Right hindlimb (tissue), 1 donor: ENCODE results near the gene PITX1.
"Not testable (repeated sequence)": the region's sequence is repeated elsewhere in the genome, so short reads cannot be mapped to it uniquely, and the experiment has no call there.

ENCODE experiments used
- DNase-seq: peaks from one replicate; pipeline ENCODE4 v3.0.0-alpha.2; 2018

The PITX1 gene

DNA sequence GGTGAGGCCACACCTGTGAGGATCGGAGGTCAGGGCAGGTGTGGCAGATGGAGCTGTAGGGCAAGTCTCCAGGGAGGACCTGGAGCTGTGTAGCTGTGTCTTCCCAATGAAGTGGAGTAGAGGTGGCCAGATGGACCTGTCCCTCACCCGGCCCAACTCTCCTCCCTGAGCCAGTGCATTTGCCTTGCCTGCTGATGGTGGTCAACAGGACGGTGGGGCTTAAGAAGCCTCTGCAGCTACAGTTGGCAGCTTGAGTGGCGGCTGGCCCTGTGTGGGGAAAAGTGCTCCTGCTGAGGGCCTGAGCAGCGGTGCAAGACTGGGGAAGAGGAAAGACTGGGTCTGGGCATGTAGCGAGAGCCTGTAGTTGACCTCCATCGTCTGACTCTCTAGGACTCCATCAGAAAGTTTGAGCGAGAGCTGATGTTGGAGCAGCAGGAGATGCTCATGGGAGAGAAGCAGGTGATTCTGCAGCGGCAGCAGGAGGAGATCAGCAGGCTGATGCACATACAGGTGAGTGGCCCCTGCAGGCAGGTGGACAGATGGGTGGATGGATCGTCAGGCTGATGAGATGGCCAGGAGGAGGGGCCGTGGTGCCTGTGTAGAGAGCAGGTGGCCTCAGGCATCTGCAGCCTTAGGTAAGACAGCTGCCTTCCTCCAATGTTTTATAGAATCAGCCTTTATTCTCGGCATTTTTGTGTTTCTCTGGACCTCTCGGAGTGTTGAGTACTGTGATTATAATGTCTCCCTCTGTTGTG lies 24.9 kb downstream of the PITX1 start:
- DNase-seq: no peak

- no peak for DNase-seq
Observed at GRCh38 chr5:135008556-135008955, 25.5 kb downstream of the PITX1 start.

- no peak for DNase-seq
Observed at GRCh38 chr5:135007749-135008363, 26.2 kb downstream of the PITX1 start.

DNA sequence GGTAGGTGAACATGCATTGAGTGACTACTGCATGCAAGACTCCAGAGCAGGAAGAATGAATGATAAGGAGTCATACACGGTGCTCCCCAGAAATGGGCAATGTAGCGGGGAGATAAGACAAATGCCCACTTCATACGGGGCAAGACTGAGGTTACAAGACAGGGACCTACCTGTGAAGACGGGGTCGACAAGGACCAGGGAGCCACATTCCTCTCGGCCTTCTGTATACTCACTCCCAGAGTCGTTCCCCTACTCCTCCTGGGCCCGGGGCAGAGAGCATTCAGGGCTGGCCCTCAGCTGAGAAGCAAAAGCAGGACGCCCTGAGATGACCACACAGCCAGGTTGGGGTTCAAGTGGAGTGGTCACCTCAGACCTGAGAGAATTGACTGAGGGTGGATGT lies 26.7 kb downstream of the PITX1 start:
- DNase-seq: no peak

DNA sequence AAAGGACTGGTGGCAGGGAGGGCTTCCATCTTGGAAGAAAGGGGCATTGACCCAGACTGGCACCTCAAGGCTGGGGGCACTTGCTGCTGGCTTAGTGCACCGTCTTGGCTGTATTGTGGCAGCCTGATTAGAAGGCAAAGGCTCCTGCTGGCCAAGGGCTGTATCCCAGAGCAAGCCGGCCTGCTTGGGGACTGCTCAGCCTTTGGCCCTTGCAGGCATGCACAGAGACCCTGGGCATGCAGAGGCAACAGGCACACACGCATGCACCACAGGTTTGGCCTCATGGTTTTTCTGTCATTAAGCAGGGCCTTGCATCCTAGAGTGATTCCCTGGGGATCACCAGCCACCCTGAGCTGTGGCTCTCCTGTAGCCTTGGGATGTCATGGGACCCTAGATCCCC lies 29.0 kb downstream of the PITX1 start:
- no peak for DNase-seq

- no peak for DNase-seq
Observed at GRCh38 chr5:135004376-135004775, 29.7 kb downstream of the PITX1 start.

DNA sequence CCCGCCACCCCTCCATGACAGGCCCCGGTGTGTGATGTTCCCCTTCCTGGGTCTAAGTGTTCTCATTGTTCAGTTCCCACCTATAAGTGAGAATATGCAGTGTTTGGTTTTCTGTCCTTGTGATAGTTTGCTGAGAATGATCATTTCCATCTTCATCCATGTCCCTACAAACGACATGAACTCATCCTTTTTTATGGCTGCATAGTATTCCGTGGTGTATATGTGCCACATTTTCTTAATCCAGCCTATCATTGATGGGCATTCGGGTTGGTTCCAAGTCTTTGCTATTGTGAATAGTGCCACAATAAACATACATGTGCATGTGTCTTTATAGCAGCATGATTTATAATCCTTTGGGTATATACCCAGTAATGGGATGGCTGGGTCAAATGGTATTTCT lies 36.0 kb downstream of the PITX1 start:
- not testable (repeated sequence) for DNase-seq

- no peak for DNase-seq
Observed at GRCh38 chr5:134997015-134997414, 37.0 kb downstream of the PITX1 start.

DNA sequence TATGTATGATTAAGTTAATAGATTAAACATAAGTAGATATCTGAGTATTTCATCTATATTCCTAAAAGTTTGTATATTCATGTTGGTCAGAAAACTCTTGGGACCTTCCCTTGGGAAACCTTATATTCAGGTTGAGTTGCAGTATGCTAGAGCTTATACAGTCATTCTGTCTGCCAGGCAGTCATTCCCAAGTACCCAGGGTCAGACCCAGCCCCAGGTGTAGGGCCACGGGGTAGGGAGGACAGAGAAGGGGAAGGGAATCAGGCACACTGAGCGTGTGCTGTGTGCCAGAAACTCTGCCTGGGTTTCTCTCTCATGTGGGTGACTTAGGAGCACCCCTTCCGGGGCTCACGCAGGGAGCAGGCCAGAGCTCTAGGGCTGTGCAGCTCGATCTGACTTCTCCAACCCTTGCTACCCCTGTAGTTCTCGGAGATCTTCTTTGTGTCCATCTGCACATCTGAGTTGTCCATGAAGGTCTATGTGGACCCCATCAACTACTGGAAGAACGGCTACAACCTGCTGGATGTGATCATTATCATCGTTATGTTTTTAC lies 38.1 kb downstream of the PITX1 start:
- DNase-seq: no peak

DNA sequence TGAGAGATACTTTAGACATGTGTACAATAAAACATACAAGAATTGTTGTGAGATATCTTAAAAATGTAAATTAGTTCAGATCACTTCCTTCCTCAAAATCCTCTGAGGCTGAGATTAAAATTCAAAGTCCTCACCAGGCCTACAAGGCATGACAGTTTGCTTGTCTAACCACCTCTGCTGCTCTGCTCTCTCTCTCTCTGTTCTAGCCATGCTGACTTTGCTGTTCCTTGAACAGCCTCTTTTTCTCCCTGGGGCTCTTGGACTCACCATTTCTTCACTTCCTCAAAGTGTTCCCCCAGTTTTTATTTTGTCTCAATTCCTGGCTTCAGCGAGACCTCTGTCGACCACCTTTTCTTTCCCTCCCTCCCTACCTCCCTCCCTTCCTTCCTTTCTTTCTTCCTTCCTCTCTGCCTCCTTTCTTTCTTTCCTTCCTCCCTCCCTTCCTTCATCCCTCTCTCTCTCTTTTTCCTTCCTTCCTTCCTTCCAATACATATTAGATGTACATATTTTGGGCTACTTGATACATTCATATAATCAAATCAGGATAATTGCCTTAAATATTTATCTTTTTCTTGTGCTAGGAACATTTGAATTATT lies 39.4 kb downstream of the PITX1 start:
- no peak for DNase-seq

GRCh38 chr5:134993161-134993560 lies 40.9 kb downstream of the PITX1 start:
- no peak for DNase-seq

GRCh38 chr5:134992148-134992547 lies 41.9 kb downstream of the PITX1 start:
- no peak for DNase-seq

GRCh38 chr5:134990183-134990582 lies 43.8 kb downstream of the PITX1 start:
- not testable (repeated sequence) for DNase-seq

DNA sequence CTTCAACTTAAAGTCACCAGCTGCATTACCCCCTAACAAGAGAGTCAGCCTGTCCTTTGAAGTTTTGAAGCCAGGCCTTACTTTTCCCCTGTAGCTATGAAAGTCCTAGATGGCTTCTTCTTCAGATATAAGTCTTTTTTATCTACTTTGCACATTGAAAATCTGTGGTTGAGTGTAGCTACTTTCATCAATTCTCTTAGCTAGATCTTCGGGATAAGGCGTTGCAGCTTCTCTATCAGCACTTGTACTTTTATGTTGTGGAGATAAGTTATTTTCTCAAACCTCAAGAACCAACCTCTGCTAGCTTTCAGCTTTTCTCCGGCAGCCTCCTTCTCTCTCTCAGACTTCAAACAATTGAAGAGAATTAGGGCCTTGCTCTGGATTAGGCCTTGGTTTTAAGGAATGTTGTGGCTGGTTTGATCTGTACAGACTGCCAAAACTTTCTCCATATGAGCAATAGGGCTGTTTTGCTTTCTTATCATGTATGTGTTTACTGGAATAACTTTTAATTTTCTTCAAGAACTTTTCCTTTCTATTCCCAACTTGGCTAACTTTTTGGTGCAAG lies 44.7 kb downstream of the PITX1 start:
- no peak for DNase-seq

GRCh38 chr5:134982230-134982629 lies 51.8 kb downstream of the PITX1 start:
- DNase-seq: no peak

- no peak for DNase-seq
Observed at GRCh38 chr5:134979416-134979815, 54.6 kb downstream of the PITX1 start.
